Stomach smooth muscle (tissue), 2 donors: ENCODE results near the gene CCNJL.

ENCODE experiments used
- H3K27ac ChIP-seq: one replicate; pipeline ENCODE4 v1.7.0; 2013; ENCODE audit warnings: mild to moderate bottlenecking, low read length, inconsistent platforms
- H3K27me3 ChIP-seq, 2 donors: one replicate each; pipeline ENCODE4 v1.7.0; 2013; ENCODE audit warnings: low read length in 2 of 2; ENCODE audit not compliant: insufficient read depth in 2 of 2, control insufficient read depth in 1 of 2
- H3K36me3 ChIP-seq, 2 donors: one replicate each; pipeline ENCODE4 v1.7.0; 2013; ENCODE audit warnings: low read length in 2 of 2; ENCODE audit not compliant: control insufficient read depth in 2 of 2, insufficient read depth in 2 of 2
- H3K4me1 ChIP-seq: one replicate; pipeline ENCODE4 v1.7.0; 2013; ENCODE audit warnings: low read length; ENCODE audit not compliant: control insufficient read depth, insufficient read depth
- H3K4me3 ChIP-seq, 2 donors: one replicate each; pipeline ENCODE4 v1.7.0; 2013; ENCODE audit warnings: low read length in 2 of 2
- H3K9ac ChIP-seq, 2 donors: one replicate each; pipeline ENCODE4 v1.7.0; 2013; ENCODE audit warnings: low read length in 2 of 2, mild to moderate bottlenecking in 1 of 2
- H3K9me3 ChIP-seq, 2 donors: one replicate each; pipeline ENCODE4 v1.7.0; 2013; ENCODE audit warnings: low read length in 2 of 2; ENCODE audit not compliant: control insufficient read depth in 2 of 2
- donor health status: healthy.
- donor health status: Pancreatic carcinoma.

The CCNJL gene

DNA sequence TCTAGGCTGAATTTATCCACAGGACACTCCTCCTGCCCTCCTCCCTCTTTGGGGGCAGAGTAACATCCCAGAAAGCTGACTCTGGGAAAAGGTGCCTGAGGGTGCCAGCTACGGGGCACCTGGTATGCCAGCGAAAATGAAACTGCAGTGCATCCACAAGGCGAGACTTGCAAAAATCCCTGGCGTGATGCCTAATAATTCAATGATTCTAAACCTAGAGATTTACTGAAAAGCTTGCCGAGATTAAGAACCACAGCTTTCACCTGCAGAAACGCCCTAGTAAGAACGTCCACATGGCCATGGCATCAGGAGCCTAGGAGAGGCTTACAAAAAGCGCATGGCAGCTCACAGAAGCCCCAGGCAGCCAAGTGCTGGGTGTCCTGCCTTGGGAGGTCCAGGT lies 20.9 kb downstream of the CCNJL start:
- Histone ChIP-seq H3K4me1 (peaks cover 11% of the 10 kb centered on the region), H3K9ac (no peak overlapping the region), H3K27me3 (no peaks in the 10 kb centered on the region), H3K4me3 (no peak overlapping the region), H3K9me3 (no peaks in the 10 kb centered on the region), H3K27ac (no peak overlapping the region), H3K36me3 (no peaks in the 10 kb centered on the region)

DNA sequence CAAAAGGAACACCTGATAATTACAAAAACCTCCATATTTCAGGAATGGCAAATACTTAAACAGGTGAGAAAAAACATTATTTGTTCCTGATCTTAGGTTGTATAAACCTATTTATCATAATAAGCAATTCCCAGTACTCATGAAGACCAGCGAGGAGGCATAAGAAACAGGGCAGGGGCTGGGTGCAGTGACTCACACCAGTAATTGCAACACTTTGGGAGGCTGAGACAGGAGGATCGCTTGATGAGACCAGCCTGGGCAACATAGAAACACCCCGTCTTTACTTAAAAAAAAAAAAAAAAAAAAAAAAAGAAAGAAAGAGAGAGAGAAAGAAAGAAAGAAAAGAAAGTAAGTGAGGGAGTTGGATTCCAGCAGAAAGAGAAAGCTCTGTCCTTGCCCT lies 21.6 kb downstream of the CCNJL start:
- Histone ChIP-seq H3K4me1 (peaks cover 11% of the 10 kb centered on the region), H3K27ac (no peak overlapping the region), H3K9me3 (no peaks in the 10 kb centered on the region), H3K36me3 (no peaks in the 10 kb centered on the region), H3K9ac (no peak overlapping the region), H3K4me3 (no peak overlapping the region), H3K27me3 (no peaks in the 10 kb centered on the region)

DNA sequence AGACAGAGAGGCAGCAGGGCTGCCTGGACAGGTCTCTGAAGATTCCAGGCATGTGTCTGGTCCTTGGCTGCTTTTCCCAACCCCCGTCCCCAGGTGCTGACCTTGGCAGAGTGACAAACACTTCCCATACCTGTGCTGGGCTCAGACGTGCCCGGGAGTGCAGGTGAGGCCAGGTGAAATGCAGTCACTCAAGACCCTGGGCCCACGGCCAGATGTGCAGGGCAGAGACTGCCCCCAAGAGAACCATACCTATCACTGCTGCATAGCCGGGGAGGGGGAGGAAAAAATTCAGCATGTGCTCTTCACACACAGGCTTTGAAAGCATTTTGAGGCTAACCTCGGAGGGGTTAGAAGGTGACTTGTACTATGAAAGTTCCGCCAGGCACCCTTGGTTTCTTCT lies 22.6 kb downstream of the CCNJL start:
- Histone ChIP-seq H3K9ac (no peak overlapping the region), H3K4me1 (peaks cover 11% of the 10 kb centered on the region), H3K36me3 (no peaks in the 10 kb centered on the region), H3K4me3 (no peak overlapping the region), H3K9me3 (no peaks in the 10 kb centered on the region), H3K27ac (no peak overlapping the region), H3K27me3 (no peaks in the 10 kb centered on the region)

DNA sequence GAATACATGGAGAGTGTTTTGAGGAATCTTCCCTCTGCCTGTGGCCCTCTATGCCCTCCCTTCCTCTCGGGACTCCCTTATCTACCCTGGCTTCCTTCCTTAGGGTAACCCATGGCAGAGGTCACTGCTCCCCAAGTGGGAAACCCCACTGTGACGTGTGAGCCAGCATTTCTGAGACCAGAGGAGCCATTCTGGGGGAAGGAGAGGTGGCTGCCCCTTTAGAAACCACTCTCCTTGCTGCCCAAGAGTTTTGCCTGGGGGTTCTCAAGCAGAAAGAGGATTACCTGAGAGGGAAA lies 23.1 kb downstream of the CCNJL start:
- Histone ChIP-seq H3K4me3 (no peak overlapping the region), H3K27me3 (no peaks in the 10 kb centered on the region), H3K4me1 (peaks cover 11% of the 10 kb centered on the region), H3K9ac (no peak overlapping the region), H3K27ac (no peak overlapping the region), H3K9me3 (no peaks in the 10 kb centered on the region), H3K36me3 (no peaks in the 10 kb centered on the region)

DNA sequence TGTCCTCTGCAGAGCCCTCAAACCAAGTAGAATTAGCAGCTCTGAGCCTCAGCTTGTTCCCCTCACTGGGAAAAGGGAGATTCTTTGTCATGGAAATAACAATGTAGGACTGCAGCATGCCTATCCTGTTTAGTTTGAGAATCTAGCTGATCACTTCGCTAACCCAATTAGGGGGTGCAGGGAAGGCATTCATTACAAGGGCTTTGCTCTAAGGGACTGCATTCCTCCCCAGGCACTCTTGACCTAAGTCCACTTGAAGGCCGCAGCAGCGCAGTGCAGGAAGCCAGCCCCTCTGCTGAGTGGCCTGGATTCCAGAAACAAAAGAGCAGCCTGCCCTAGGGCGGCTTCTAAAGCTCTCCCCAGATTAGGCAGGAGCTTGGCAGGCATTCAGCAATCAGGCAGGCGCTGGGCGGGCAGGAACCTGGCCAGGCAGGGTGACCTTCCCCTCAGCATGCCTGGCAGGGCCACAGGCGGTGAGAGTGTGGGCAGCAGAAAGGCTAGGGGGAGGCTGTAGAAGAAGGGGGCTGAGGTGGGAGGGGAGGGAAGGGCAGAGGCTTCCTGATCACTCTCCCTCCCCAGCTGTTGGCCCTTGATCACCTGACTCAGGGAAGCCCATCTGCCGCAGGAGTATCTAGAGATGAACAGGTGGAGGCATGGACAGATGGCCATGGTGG lies 24.8 kb downstream of the CCNJL start:
- H3K9ac ChIP-seq, result no peak overlapping the region
- no peaks in the 10 kb centered on the region for H3K36me3 ChIP-seq
- peaks cover 11% of the 10 kb centered on the region for H3K4me1 ChIP-seq
- H3K9me3 ChIP-seq, result no peaks in the 10 kb centered on the region
- H3K27me3 ChIP-seq, result no peaks in the 10 kb centered on the region
- H3K4me3 ChIP-seq, result no peak overlapping the region
- H3K27ac ChIP-seq, result no peak overlapping the region

DNA sequence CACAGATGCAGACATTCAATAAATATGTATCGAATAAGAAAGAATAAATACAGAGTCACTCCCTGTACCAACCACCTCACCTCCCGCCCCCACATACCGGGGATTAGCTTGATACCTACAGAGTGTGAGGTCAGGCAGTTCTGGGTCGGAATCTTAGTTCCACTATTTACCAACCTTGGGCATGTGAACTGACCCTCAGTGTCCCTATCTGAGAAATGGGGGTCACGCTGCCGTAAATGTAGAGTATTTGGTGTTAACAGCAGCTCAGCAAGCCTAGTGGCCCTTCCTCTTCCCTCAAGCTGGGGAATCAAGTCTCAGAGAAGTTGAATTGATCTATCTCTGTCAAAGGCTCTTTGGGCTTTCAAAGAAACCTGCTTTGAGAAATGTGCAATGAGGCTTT lies 25.4 kb downstream of the CCNJL start:
- Histone ChIP-seq H3K9me3 (no peaks in the 10 kb centered on the region), H3K27me3 (no peaks in the 10 kb centered on the region), H3K36me3 (no peaks in the 10 kb centered on the region), H3K4me3 (no peak overlapping the region), H3K4me1 (peaks cover 11% of the 10 kb centered on the region), H3K9ac (no peak overlapping the region), H3K27ac (no peak overlapping the region)

DNA sequence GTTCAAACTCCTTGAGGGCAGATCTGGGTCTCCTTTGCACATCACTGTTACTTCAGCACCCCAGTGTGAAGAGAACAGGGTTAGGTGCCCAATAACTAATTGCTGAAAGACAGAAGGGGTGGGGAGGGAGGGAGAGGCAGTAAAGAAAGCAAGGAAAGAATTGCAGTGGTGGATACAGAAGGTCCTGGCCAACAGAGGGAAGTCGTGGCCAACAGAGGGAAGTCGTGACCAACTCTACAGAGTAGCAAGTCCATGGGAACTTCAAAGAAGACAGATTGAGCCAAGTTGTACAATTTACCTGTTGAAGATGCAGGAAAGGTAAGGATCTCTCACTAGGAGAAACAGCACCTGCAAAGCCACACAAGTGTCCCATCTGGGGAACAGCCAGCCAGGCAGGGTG lies 27.0 kb downstream of the CCNJL start:
- Histone ChIP-seq H3K4me3 (no peak overlapping the region), H3K36me3 (no peaks in the 10 kb centered on the region), H3K27me3 (no peaks in the 10 kb centered on the region), H3K9me3 (no peaks in the 10 kb centered on the region), H3K27ac (no peak overlapping the region), H3K9ac (no peak overlapping the region), H3K4me1 (peaks cover 11% of the 10 kb centered on the region)

DNA sequence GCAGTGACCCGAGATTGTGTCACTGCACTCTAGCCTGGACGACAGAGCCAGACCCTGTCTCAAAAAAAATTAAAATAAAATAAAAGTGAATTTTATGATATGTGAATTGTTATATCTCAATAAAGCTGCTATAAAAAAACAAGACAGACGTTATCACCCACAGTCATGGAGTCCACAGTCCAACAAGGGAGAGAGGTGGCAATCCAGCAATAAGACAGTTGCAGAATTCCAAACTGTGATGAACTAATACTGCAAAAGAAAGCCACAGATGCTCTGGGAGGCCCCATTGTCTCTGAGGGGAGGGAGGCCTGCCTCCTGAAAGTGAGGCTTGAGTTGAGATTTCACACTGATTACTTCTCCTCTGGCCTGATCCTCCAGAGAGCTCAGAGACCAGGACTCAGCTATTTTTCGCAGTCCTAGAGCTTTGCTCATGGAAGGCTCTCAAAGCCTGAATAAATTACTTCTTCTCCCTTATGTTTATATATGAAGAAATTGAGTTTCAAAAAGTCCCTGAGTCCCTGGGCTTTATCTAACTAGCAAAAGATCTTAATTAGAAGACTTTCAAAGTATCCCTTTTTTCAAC lies 28.0 kb downstream of the CCNJL start:
- Histone ChIP-seq H3K9me3 (no peaks in the 10 kb centered on the region), H3K9ac (no peak overlapping the region), H3K36me3 (no peaks in the 10 kb centered on the region), H3K27me3 (no peaks in the 10 kb centered on the region), H3K4me3 (no peak overlapping the region), H3K27ac (no peak overlapping the region), H3K4me1 (peaks cover 11% of the 10 kb centered on the region)

DNA sequence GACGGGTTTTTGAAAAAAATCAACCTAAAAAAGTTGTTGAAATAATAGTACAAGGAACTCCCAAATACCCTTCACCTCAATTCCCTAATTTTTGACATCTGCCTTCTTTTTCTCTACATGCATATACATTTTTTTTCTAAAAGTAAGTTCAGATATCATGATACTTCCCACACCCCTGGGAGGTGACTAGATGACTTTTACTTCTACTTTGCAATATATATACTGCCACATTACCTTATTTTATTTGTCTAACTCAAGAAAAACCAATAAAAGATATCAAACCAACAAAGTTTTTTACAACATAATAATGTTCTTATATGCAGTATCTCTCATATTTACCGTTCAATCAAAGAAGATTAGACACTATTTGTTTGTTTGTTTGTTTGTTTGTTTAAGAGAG lies 31.1 kb downstream of the CCNJL start:
- H3K36me3 ChIP-seq, result no peaks in the 10 kb centered on the region
- no peaks in the 10 kb centered on the region for H3K9me3 ChIP-seq
- no peaks in the 10 kb centered on the region for H3K27me3 ChIP-seq
- no peaks in the 10 kb centered on the region for H3K4me1 ChIP-seq
- H3K4me3 ChIP-seq, result no peak overlapping the region
- no peak overlapping the region for H3K27ac ChIP-seq
- no peak overlapping the region for H3K9ac ChIP-seq

DNA sequence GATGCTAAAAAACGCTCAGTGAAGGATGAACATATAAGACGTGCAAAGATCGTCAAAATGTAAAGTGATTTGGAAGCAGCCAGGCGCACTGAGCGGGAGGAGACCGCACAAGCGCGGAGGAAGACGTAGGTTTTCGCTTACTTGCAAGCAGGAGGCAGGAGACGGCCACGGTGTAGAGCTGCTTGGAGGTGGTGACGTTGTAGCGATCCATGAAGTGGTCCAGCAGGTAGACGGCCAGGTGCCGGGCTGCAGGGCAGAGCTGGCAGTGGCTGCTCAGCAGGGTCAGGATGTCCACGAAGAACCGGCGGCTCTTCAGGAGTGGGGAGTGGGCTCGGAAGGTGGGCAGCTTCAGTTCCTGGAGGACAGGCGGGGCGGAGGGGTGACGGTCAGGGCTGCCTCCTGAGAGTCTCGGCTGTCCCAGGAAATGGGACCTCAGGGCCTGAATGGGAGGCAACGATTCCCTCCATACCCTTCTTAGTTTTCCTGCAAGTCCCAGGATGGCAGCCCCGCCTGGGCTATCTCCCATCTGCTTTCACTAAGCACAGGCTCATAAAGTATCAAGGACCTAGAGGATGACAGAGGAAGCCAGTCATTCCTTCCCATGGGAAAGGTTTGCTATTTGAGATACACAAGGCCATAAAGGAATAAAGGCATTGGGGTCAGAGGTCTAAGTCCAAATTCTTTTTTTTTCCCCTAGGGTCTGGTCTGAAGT lies 31.8 kb downstream of the CCNJL start:
- no peaks in the 10 kb centered on the region for H3K27me3 ChIP-seq
- H3K4me3 ChIP-seq, result no peak overlapping the region
- no peaks in the 10 kb centered on the region for H3K36me3 ChIP-seq
- H3K9ac ChIP-seq, result no peak overlapping the region
- no peak overlapping the region for H3K27ac ChIP-seq
- no peaks in the 10 kb centered on the region for H3K9me3 ChIP-seq
- no peaks in the 10 kb centered on the region for H3K4me1 ChIP-seq

DNA sequence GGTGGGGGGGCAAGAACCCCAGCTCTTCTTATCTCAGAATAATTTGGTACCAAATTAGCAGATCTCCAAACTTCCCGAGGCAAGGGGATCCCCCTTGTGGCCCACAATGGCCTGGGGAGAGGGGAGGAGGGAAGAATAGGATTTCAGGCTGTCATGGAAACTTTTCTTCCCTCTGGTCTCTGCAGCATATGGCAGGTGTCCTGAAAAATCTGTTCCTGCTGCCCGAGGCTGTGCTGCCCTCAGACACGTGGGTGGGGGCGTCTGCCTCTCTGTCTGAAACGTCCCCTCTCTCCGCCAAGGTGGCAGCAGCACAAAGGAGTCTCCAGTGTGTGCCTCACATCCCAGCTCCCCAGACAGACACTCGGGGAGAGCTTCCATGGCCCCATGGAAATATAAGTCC lies 34.0 kb downstream of the CCNJL start:
- H3K27me3 ChIP-seq, result no peaks in the 10 kb centered on the region
- no peaks in the 10 kb centered on the region for H3K4me1 ChIP-seq
- H3K27ac ChIP-seq, result no peak overlapping the region
- H3K4me3 ChIP-seq, result no peak overlapping the region
- no peaks in the 10 kb centered on the region for H3K36me3 ChIP-seq
- H3K9me3 ChIP-seq, result no peaks in the 10 kb centered on the region
- H3K9ac ChIP-seq, result no peak overlapping the region
